Neutrophil (primary cell): ENCODE results near the gene EP400.
A peak's percentile ranks its signal among the peaks of the same experiment; 100 is the strongest.

Source experiments
- H3K27ac ChIP-seq: fragments of 200-600 bp; sonication (generic); 2 replicates; pipeline ENCODE4 v1.5.1; 2016; ENCODE audit warnings: mild to moderate bottlenecking, moderate library complexity
- H3K27me3 ChIP-seq: fragments of 200-600 bp; sonication (generic); 2 replicates; pipeline ENCODE4 v1.6.0; 2016; ENCODE audit warnings: mild to moderate bottlenecking
- H3K36me3 ChIP-seq: fragments of 200-600 bp; sonication (generic); 2 replicates; pipeline ENCODE4 v1.5.1; 2017
- H3K4me1 ChIP-seq, 2 experiments: fragments of 200-600 bp in 1 of 2; sonication (generic) in 1 of 2; 1 replicate in 1 of 2; 2 replicates in 1 of 2; pipeline versions ENCODE4 v1.5.1 to v1.6.1; 2013 to 2016; ENCODE audit warnings: low read depth in 1 of 2, low read length in 1 of 2, mild to moderate bottlenecking in 1 of 2, moderate library complexity in 1 of 2; ENCODE audit not compliant: control insufficient read depth in 1 of 2, insufficient read depth in 1 of 2
- H3K4me3 ChIP-seq, 2 experiments: fragments of 200-600 bp in 1 of 2; sonication (generic) in 1 of 2; 1 replicate in 1 of 2; 2 replicates in 1 of 2; pipeline ENCODE4 v1.5.1; 2013 to 2016; ENCODE audit warnings: low read depth in 1 of 2, low read length in 1 of 2, mild to moderate bottlenecking in 1 of 2, moderate library complexity in 1 of 2
- H3K9me3 ChIP-seq: fragments of 200-600 bp; sonication (generic); 2 replicates; pipeline ENCODE4 v1.5.1; 2016
- TF ChIP-seq, protein P1 (sequence below): fragments of 200-600 bp; sonication (generic); IDR thresholded peaks from 2 replicates; pipeline ENCODE4 v1.5.1; 2016; ENCODE audit warnings: antibody characterized with exemption

The EP400 gene

DNA sequence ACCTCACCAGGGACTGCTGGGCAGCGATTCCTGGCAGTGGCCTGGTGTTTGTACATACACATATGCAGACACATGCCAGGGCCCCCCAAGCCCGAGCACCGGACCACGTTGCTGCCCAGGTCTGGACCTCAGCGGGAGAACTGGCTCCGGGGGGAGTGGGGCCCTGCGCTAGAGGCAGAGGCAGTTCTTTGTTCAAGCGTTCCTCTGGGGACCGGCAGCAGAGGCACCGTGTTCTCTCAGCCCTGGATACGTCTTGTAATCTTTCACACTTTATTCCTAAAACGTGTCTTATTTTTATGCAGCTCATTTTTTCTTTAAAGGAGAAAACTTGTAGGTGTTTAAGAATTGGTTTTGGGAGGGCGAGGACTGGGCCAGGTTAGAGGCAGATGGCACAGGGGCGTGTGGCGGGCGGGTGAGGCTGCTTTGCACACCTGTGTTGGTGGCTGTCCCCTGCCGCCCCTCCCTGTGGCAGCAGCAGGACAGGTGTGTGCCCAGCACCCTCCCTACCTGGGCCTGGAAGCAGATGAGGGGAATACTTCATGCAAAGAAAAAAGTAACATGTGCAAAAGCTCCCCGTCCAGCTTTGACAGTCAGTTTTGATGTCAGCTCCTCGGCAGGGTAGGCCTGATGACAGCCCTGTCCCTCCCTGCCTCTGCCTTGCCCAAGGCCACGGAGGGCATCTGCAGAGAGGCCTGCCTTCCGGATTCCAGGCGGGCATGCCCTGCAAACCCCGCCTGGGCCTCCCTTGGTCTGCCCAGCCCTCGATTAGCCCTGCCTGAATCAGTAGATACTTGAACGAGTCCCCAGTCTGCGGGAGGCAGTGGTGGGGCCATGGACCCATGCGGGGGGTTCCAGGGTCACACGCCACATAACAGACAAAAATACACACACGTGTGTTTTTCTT is 27.6 kb upstream of the EP400 start:
- Histone ChIP-seq H3K27ac (peak overlapping the region; percentile 50), H3K27me3 (peaks cover 8% of the 10 kb centered on the region), H3K9me3 (no peaks in the 10 kb centered on the region), H3K36me3 (peaks cover 64% of the 10 kb centered on the region), H3K4me3 (no peak overlapping the region), H3K4me1 (no peaks in the 10 kb centered on the region)
- TF ChIP-seq, protein P1, sequence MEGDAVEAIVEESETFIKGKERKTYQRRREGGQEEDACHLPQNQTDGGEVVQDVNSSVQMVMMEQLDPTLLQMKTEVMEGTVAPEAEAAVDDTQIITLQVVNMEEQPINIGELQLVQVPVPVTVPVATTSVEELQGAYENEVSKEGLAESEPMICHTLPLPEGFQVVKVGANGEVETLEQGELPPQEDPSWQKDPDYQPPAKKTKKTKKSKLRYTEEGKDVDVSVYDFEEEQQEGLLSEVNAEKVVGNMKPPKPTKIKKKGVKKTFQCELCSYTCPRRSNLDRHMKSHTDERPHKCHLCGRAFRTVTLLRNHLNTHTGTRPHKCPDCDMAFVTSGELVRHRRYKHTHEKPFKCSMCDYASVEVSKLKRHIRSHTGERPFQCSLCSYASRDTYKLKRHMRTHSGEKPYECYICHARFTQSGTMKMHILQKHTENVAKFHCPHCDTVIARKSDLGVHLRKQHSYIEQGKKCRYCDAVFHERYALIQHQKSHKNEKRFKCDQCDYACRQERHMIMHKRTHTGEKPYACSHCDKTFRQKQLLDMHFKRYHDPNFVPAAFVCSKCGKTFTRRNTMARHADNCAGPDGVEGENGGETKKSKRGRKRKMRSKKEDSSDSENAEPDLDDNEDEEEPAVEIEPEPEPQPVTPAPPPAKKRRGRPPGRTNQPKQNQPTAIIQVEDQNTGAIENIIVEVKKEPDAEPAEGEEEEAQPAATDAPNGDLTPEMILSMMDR, result no peak

DNA sequence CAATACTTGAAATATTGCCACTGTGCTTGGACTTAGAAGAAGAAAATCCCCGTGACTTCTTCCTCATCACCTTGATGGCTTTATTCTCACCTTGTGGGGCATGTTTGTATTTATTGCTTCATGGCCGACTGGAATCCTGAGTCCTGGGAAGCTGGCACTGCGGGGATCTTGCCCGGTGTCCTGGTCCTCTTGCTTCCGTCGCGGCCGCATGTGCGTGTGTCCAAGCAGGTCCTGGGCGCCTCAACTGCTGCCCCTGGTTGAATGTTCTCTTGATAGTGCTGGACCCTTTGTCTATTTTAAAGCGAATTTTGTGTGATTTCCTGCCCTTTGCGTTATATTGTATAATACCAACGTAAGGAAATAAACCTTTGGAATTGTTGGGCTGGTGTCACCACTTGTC is 27.0 kb upstream of the EP400 start:
- Histone ChIP-seq H3K36me3 (peaks cover 57% of the 10 kb centered on the region), H3K27me3 (peaks cover 8% of the 10 kb centered on the region), H3K4me1 (peaks cover under 1% of the 10 kb centered on the region in 2 experiments), H3K4me3 (no peak overlapping the region), H3K27ac (peak overlapping the region; percentile 50), H3K9me3 (no peaks in the 10 kb centered on the region)
- TF ChIP-seq, protein P1, result no peak

DNA sequence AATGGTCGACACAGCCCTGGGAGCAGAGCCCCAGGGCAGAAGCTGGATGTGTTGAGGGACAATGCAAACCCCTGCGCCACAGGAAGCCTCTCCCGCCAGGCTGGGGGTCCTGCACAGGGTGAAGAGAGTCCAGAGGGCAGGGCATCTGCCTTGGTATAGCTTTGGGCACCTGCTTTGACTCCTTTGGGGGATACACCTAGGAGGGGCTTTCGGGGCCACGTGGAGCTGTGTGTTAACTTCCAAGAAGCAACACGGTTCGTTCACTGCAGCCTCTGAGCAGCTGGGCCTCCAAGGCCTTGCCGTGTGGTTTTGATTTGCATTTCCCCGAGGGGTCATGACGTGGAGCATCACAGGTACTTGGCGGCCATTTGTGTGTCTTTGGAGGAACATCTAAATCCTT is 26.5 kb upstream of the EP400 start:
- no peak overlapping the region for H3K4me3 ChIP-seq
- no peaks in the 10 kb centered on the region for H3K9me3 ChIP-seq
- H3K27me3 ChIP-seq, result peaks cover 8% of the 10 kb centered on the region
- H3K36me3 ChIP-seq, result peaks cover 52% of the 10 kb centered on the region
- H3K4me1 ChIP-seq, result peaks cover 5% of the 10 kb centered on the region in 2 experiments
- TF ChIP-seq, protein P1, result no peak
- H3K27ac ChIP-seq, result peak overlapping the region; percentile 50

DNA sequence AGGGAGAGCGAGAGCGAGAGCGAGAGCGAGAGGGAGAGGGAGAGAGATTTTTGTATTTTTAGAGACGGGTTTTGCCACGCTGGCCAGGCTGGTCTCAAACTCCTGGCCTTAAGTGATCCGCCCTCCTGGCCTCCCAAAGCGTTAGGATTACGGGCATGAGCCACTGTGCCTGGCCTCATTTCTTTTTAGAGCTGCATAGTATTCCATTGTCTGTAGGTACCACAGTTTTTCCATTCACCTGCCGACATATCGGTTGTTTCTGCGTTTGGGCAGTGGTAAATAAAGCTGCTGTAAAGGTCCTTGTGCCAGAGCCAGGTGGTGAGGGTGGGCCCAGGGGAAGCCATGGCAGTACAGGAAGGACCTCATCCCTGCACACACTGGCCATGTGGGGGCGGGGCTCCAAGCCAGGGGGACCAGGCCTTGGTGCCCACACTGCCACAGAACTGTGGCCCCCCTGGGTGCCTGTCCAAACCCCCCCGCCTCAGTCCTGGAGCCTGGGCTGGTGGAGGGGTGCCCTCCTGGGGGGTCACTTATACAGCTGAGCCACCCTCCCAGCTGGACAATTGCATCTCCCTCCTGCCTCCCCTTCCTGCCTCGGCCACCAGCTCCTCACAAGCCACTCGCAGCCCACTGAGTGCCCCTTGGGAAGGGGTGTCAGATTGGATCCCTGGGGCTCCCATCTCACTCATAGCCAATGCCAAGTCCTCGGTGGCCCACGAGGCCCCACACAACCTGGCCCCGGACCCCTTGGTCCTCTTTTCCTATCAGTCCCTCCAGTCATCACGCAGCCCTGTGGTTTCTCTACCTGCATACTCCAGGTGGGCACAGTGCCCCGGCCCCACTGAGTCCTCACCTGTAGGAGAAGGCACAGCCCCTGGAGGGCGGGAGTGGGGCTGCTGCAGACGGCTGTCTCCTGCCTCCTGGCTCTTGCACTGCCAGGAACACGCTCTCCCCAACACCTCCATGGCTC is 22.3 kb upstream of the EP400 start:
- H3K27me3 ChIP-seq, result peaks cover 20% of the 10 kb centered on the region
- H3K4me3 ChIP-seq, result peak overlapping the region in 1 of 2 experiments; percentile 78
- TF ChIP-seq, protein P1, result no peak
- peaks cover 19% of the 10 kb centered on the region in 2 experiments for H3K4me1 ChIP-seq
- H3K36me3 ChIP-seq, result peaks cover 11% of the 10 kb centered on the region
- no peaks in the 10 kb centered on the region for H3K9me3 ChIP-seq
- H3K27ac ChIP-seq, result no peak overlapping the region

DNA sequence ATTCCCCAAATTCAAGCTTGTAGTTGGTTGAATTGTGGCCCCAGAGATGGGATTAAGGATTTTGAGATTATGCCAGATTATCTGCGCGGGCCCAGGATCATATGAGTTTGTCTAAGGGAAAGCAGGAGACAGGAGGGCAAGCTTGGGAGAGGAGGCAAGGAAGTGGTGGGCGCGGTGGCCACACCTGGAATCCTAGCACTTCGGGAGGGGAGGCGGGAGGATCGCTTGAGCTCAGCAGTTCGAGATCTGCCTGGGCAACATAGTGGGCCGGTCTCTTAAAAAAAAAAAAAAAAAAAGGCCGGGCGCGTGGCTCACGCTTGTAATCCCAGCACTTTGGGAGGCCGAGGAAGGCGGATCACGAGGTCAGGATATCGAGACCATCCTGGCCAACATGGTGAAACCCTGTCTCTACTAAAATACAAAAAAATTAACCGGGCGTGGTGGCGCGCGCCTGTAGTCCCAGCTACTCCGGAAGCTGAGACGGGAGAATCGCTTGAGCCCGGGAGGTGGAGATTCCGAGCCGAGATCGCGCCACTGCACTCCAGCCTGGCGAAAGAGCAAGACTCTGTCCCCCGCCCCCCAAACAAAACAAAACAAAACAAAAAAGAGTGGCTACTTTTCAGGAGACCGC is 21.5 kb upstream of the EP400 start:
- peaks cover 20% of the 10 kb centered on the region for H3K27me3 ChIP-seq
- TF ChIP-seq, protein P1, result no peak
- peaks cover 3% of the 10 kb centered on the region for H3K36me3 ChIP-seq
- H3K9me3 ChIP-seq, result no peaks in the 10 kb centered on the region
- peak overlapping the region; percentile 67 for H3K27ac ChIP-seq
- peaks cover 19% of the 10 kb centered on the region in 2 experiments for H3K4me1 ChIP-seq
- peak overlapping the region; percentile 78 to 83 for H3K4me3 ChIP-seq
